Stomach (tissue), 9 donors: ENCODE measurements around the gene UBE2J1. TPM values are rescaled to one million over a fixed set of nuclear protein-coding genes. Genes with fewer than 3 reads are reported as not detected.
"Not testable (repeated sequence)": the region's sequence is repeated elsewhere in the genome, so short reads cannot be mapped to it uniquely, and the experiment has no call there.

Experiments
- DNase-seq, 2 donors: peaks; one replicate each; pipeline versions ENCODE4 v3.0.0 to v3.0.0-alpha.2; 2013 to 2019
- H3K27ac ChIP-seq, 5 donors: fragments of 200-600 bp in 4 of 5; sonication (generic) in 4 of 5; one replicate each; pipeline ENCODE4 v1.5.1; 2013 to 2019; ENCODE audit warnings: mild to moderate bottlenecking in 1 of 5, moderate library complexity in 1 of 5
- H3K27me3 ChIP-seq, 3 donors: fragments of 200-600 bp; sonication (generic); one replicate each; pipeline ENCODE4 v1.5.1; 2017 to 2019; ENCODE audit warnings: mixed run types in 1 of 3
- H3K36me3 ChIP-seq, 4 donors: fragments of 200-600 bp; sonication (generic); 1 replicate in 3 of 4; 2 replicates in 1 of 4; pipeline ENCODE4 v1.5.1; 2016 to 2019
- H3K4me1 ChIP-seq, 4 donors: fragments of 200-600 bp; sonication (generic); one replicate each; pipeline ENCODE4 v1.5.1; 2016 to 2019
- H3K4me3 ChIP-seq, 4 donors: fragments of 200-600 bp; sonication (generic) in 3 of 4; one replicate each; pipeline ENCODE4 v1.5.1; 2016 to 2019; ENCODE audit warnings: mild to moderate bottlenecking in 1 of 4
- H3K9me3 ChIP-seq, 4 donors: fragments of 200-600 bp; sonication (generic); one replicate each; pipeline ENCODE4 v1.5.1; 2016 to 2019
- CTCF ChIP-seq, 7 experiments: fragments of 450-650 bp in 4 of 7; fragments of 200-600 bp in 3 of 7; sonication (generic) in 3 of 7; IDR thresholded peaks; one replicate each; pipeline ENCODE4 v1.5.1; 2016 to 2019; ENCODE audit warnings: antibody characterized with exemption in 7 of 7, control low read depth in 2 of 7, mild to moderate bottlenecking in 1 of 7
- EP300 ChIP-seq: sonication (generic); formaldehyde crosslinking; IDR thresholded peaks from one replicate; pipeline ENCODE4 v1.6.1; 2017; ENCODE audit warnings: antibody characterized with exemption
- POLR2A ChIP-seq, 4 donors: fragments of 450-650 bp; IDR thresholded peaks; one replicate each; pipeline ENCODE4 v1.6.1; 2016; ENCODE audit warnings: antibody characterized with exemption in 4 of 4, control low read depth in 2 of 4, mild to moderate bottlenecking in 1 of 4, moderate library complexity in 1 of 4
- POLR2AphosphoS5 ChIP-seq, 3 donors: sonication (generic); formaldehyde crosslinking; IDR thresholded peaks; one replicate each; pipeline ENCODE4 v1.6.1; 2016; ENCODE audit warnings: antibody characterized with exemption in 3 of 3
- WGBS, 5 donors: extraction: QIAGEN DNeasy Blood & Tissue Kit in 3 of 5; methylation state at CpG; one replicate each; pipeline versions ENCODE4 v1.1.5 to v1.1.7; 2013 to 2018; 5-methylcytosine and 5-hydroxymethylcytosine counted together
- intact Hi-C: fragments of 100-400 bp; cut with DNase I; formaldehyde crosslinking; loops from one replicate; pipeline ENCODE4 v1.15.1; 2023; ENCODE audit warnings: low total_unique reads
- polyA plus RNA-seq, 3 donors: library from polyadenylated mRNA; stranded (reverse); fragments of 200-250 nt; gene quantifications; one replicate each; pipeline ENCODE4 v1.2.3, GENCODE V29; 2013
- total RNA-seq, 5 donors: library from RNA; depleted of rRNA; stranded (reverse); fragments of >200 nt; gene quantifications; one replicate each; pipeline versions ENCODE4 v1.1.0 to v1.2.3, GENCODE V29; 2014 to 2016
- donor health status: healthy with polysubstance abuse.
- donor health status: Bipolar disorder and iron deficiency.
- donor health status: healthy.

The UBE2J1 gene
- total and polyA plus RNA-seq, 8 donors, result 5.2 to 58.6 (median 24.0) TPM

GRCh38 chr6:89398762-89399525, 46.4 kb upstream of the UBE2J1 start:
- no peaks in the 10 kb centered on the region for H3K4me1 ChIP-seq
- no peaks in the 10 kb centered on the region for H3K27me3 ChIP-seq
- H3K27ac ChIP-seq, result no peak overlapping the region
- no peak for DNase-seq
- intact Hi-C loops, result no loop called here
- peaks cover 0 to under 1% (median 0%) of the 10 kb centered on the region in 4 donors for H3K9me3 ChIP-seq
- no peak for TF ChIP-seq POLR2A (IDR thresholded peaks at IDR 0.05)
- 74 to 83% (median 80%) methylated on average over 7 of the region's 7 CpGs for WGBS, 5 donors
- H3K4me3 ChIP-seq, result no peak overlapping the region
- no peaks in the 10 kb centered on the region for H3K36me3 ChIP-seq

- H3K27me3 ChIP-seq, H3K4me1 ChIP-seq, DNase-seq, intact Hi-C loops, H3K4me3 ChIP-seq, H3K36me3 ChIP-seq, H3K9me3 ChIP-seq, H3K27ac ChIP-seq: not testable (repeated sequence)
- WGBS, 5 donors, result 75 to 85% (median 79%) methylated on average over 4 of the region's 4 CpGs
Observed at GRCh38 chr6:89397884-89398283, 45.4 kb upstream of the UBE2J1 start.

- Histone ChIP-seq H3K9me3 (peaks cover 0 to 8% (median 3%) of the 10 kb centered on the region in 4 donors), H3K4me3 (no peak overlapping the region), H3K27ac (no peak overlapping the region), H3K4me1 (no peaks in the 10 kb centered on the region), H3K27me3 (no peaks in the 10 kb centered on the region), H3K36me3 (no peaks in the 10 kb centered on the region)
- TF ChIP-seq EP300 (no peak), POLR2A (IDR thresholded peaks at IDR 0.05) (no peak), CTCF (IDR thresholded peaks at IDR 0.05) (no peak), POLR2AphosphoS5 (IDR thresholded peaks at IDR 0.05) (no peak)
- intact Hi-C loops, result no loop called here
- no peak for DNase-seq
- 86 to 96% (median 94%) methylated on average over 1 of the region's 1 CpG for WGBS, 5 donors
Observed at GRCh38 chr6:89393659-89394058, 41.1 kb upstream of the UBE2J1 start.

- Histone ChIP-seq H3K9me3 (peaks cover 0 to 8% (median 3%) of the 10 kb centered on the region in 4 donors), H3K27me3 (no peaks in the 10 kb centered on the region), H3K27ac (no peak overlapping the region), H3K36me3 (no peaks in the 10 kb centered on the region), H3K4me3 (no peak overlapping the region), H3K4me1 (no peaks in the 10 kb centered on the region)
- intact Hi-C loops, result no loop called here
- no peak for DNase-seq
- TF ChIP-seq POLR2A (IDR thresholded peaks at IDR 0.05) (no peak), POLR2AphosphoS5 (IDR thresholded peaks at IDR 0.05) (no peak), CTCF (IDR thresholded peaks at IDR 0.05) (no peak), EP300 (no peak)
Observed at GRCh38 chr6:89392823-89393222, 40.3 kb upstream of the UBE2J1 start.

GRCh38 chr6:89388846-89389245, 36.3 kb upstream of the UBE2J1 start:
- Histone ChIP-seq H3K27me3 (no peaks in the 10 kb centered on the region), H3K36me3 (no peaks in the 10 kb centered on the region), H3K4me1 (no peaks in the 10 kb centered on the region), H3K27ac (no peak overlapping the region), H3K9me3 (peaks cover 0 to 7% (median 3%) of the 10 kb centered on the region in 4 donors), H3K4me3 (no peak overlapping the region)
- intact Hi-C loops, result no loop called here
- no peak for DNase-seq
- 84 to 96% (median 88%) methylated on average over 6 of the region's 6 CpGs for WGBS, 5 donors
- TF ChIP-seq CTCF (IDR thresholded peaks at IDR 0.05), result no peak
- TF ChIP-seq EP300, result no peak
- no peak for TF ChIP-seq POLR2AphosphoS5 (IDR thresholded peaks at IDR 0.05)
- no peak for TF ChIP-seq POLR2A (IDR thresholded peaks at IDR 0.05)
